Stimulated activated CD8-positive, alpha-beta memory T cell treated with anti-CD3 and anti-CD28 coated beads, Interleukin-4, amount 100 ng/mL, for 48 hours (primary cell): ENCODE results near the gene TFAP2E.

Source experiments
- DNase-seq: peaks from one replicate; pipeline ENCODE4 v3.0.0-alpha.2; 2020

TFAP2E gene

DNA sequence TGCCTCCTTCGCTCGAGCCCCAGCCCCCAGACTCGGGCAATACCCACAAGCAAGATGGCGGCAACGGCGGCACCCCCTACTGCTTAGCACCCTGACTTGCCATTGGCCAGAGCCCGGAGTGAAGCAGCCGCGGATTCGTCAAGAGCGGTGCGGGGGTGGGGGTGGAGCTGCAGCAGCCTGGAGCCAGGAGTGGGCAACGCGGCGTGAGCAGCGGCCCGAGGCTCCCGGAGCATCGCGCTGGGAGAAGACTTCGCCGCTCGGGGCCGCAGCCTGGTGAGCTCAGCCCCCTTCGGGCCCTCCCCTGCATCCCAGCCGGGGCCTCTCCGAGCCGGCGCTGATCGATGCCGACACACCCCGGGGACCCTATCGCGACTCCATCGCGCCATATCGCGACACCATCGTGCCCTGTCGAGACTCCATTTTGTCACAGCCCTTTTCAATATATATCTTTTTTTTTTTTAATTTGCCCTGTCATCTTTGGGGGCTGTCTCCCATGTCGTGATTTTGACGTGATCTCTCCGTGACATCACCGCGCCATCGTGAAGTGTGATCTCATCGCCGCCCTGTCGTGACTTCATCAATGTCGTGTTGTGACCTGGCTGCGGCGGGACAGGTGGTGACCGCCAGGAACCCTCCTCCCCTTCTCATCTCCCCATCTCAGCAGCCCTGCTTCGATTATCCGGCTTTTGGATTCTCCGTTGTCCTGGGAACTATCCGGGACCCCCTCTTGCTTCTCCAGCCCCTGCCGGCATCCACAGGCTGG is 15.3 kb upstream of the TFAP2E start, which contains the start of gene NCDN:
TSS of gene NCDN (plus strand) at position 189 of the 763 bp plus-strand sequence. CDS start at position 581, 392 bp downstream.
- DNase-seq = peak; percentile 97

DNA sequence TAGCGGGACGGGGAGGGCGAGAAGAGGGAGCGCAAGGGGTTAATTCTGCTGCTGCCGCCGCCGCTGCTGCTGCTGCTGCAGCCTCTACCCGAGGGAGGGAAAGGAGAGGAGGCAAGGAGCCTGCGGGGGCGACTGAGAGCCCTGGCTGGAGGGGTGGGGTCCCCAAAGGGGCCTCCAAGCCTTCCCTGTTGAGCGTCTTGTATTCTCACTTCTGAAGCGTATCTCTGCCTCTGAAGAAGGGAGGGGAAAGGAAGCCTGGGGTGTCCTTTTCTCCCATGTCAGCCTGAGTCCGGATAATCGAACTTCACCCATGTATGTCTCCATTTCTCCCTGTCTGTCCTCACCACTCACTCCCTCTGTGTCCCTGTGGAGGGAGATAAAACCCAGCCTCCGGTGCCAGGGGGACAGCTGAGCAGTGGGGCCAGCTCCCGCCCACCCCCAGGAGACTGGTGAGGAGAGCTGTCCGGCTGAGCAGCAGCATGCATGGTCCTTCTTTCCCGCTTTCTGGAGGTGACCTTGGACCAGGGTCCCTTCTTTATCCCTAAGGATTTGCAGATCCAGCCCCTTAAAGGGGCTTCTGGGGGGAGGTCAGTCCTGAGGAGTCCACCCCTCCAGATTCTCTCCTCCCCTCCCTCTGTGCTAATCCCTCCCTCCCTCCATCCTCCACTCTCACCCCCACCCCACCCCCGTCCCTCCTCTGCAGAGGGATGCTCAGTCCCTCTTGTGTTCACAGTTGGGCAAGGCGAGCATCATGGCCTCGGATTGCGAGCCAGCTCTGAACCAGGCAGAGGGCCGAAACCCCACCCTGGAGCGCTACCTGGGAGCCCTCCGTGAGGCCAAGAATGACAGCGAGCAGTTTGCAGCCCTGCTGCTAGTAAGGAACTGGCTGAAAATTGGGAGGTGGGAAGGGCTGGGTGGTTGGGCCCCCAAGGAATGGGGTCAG is 14.5 kb upstream of the TFAP2E start:
- no peak for DNase-seq

DNA sequence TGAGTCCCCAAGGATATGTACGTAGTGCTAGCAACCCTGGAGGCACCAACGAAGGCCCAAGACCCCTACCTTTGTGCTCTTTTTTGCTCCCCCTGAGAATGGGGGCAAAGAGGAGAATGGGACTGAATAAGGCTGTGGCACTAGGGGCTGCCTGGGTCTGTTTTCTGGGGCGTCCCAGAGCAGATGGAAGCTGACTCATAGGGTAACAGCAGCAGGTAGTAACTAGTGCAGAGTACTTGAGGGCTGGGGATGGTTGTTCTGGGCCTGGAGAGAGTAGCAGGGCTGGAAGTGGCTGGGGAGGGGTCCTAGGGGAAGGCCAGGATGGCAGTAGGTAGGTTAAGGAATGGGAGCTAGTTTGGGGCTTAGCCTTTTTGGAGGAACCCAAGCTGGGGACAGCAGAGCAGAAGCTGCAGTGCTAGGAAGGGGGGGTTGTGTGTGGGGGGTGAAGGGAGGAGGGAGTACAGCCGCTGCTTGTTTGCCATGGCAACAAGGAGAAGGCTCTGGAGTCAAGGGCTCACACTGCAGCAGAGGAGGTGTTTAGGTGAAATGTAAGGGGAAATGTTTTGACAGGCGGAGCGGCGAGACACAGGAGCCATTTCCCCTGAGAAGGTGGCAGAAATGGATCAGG is 13.7 kb upstream of the TFAP2E start:
- DNase-seq = no peak

DNA sequence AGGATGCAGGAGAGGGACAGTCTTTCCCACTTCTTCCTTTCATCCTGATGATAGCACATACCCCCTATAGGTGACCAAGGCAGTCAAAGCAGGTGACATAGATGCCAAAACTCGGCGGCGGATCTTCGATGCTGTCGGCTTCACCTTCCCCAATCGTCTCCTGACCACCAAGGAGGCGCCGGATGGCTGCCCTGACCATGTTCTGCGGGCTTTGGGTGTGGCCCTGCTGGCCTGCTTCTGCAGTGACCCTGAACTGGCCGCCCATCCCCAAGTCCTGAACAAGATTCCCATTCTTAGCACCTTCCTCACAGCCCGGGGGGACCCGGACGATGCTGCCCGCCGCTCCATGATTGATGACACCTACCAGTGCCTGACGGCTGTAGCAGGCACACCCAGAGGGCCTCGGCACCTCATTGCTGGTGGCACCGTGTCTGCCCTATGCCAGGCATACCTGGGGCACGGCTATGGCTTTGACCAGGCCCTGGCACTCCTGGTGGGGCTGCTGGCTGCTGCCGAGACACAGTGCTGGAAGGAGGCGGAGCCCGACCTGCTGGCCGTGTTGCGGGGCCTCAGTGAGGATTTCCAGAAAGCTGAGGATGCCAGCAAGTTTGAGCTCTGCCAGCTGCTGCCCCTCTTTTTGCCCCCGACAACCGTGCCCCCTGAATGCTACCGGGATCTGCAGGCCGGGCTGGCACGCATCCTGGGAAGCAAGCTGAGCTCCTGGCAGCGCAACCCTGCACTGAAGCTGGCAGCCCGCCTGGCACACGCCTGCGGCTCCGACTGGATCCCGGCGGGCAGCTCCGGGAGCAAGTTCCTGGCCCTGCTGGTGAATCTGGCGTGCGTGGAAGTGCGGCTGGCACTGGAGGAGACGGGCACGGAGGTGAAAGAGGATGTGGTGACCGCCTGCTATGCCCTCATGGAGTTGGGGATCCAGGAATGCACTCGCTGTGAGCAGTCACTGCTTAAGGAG is 12.6 kb upstream of the TFAP2E start:
- DNase-seq = no peak

DNA sequence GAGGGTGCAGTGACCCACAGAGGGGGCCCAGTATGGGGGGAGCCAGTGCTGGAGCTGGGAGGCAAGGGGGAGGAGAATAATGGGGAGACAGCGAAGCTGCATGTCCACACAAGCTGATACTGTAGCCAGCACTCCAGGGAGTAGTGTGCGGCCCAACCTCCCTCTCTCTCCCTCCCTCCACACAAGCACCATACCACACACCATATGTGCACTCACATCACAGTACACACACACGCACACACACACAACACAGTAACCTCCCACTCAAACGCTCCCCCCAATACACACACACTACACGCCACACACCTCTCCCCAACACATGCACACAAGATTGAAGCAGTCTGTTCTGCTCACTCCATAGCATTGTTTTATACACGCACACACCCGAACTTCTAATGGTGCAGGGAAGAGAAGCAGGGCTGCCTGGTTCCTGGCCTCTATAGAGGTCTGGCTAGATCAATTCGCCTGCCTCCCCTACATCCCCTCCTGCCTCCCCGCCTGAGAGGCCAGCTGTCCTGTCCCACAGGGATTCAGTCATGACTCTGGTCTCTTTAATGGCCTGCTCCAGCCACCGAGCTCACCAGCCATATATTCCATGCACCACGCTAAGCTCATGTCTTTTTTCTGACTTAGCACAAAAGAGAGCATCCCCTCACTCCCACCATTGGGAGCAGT is 11.7 kb upstream of the TFAP2E start:
- no peak for DNase-seq

DNA sequence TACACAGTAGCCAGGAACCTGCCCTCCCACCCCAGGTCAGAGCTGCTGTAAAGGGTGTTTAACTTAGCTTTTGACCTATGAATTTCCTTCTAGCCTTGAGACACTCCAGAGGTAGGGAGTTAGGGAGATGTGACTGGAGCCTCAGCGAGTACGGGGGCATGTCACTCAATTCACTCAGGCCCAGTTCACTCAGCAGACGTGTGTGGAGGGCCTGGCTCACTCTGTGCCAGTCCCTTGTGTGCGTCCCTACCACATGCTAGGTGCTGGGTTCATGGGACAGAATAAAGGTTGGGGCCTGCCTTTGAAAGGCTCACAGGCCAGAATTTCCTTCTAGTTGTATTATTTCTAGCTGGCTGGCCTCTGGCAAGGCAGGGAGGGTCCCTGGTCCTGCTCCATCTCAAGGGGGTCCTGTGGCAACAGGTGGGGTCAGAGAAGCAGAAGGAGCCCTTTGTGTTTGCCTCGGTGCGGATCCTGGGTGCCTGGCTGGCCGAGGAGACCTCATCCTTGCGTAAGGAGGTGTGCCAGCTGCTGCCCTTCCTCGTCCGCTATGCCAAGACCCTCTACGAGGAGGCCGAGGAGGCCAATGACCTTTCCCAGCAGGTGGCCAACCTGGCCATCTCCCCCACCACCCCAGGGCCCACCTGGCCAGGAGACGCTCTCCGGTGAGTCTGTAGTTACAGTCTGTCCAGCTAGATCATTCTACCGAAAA is 11.0 kb upstream of the TFAP2E start:
- no peak for DNase-seq

DNA sequence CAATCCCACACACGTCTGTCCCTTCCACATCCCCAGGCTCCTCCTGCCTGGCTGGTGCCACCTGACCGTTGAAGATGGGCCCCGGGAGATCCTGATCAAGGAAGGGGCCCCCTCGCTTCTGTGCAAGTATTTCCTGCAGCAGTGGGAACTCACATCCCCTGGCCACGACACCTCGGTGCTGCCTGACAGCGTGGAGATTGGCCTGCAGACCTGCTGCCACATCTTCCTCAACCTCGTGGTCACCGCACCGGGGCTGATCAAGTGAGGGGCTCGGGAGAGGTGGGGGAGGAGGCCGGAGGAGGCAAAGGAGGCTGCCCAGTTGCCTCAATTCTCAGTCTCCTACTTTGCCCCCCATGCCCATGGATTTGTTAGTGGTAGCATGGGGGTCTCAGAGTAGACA is 9.9 kb upstream of the TFAP2E start:
- DNase-seq = peak; percentile 20

DNA sequence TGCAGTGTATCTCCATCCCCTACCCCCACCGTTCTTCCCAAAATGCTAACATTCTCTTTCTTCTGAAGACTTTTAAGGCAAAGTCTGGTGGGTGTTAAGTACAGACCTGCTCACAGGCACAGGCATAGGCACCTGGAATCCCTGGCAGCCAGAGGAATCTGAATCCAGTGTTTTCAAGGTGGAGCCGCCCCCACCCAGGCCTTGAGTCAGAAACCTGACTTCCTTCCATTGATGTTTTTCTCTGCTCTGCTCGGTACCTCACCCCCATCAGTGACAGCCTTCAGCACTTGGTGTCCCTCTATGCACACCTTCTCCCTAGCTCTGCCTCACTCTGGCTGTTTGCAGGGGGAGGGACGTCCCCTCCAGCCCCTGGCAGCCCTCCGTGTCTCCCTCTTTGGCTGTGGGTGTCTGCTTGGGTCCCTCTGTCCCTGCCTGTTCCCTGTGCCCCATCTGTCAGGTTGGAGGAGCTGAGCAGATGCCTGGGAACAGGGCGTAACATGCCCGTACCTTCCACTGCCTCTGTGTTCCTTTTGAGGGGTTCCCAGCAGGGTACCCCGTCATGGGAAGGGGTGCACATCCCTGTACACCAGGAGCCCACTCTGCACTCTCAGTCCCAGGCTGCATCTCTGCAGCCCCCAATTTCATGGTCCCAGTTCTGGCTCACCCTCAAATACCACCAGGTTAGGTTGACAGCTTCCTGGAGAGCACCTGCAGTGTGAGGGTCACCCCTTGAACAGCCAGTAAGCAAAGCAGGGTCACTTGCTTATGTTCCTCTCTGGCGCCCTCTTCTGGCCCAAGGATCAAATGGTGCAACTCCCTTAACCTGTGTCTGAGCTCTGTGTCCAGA is 8.9 kb upstream of the TFAP2E start:
- peak; percentile 92 for DNase-seq

DNA sequence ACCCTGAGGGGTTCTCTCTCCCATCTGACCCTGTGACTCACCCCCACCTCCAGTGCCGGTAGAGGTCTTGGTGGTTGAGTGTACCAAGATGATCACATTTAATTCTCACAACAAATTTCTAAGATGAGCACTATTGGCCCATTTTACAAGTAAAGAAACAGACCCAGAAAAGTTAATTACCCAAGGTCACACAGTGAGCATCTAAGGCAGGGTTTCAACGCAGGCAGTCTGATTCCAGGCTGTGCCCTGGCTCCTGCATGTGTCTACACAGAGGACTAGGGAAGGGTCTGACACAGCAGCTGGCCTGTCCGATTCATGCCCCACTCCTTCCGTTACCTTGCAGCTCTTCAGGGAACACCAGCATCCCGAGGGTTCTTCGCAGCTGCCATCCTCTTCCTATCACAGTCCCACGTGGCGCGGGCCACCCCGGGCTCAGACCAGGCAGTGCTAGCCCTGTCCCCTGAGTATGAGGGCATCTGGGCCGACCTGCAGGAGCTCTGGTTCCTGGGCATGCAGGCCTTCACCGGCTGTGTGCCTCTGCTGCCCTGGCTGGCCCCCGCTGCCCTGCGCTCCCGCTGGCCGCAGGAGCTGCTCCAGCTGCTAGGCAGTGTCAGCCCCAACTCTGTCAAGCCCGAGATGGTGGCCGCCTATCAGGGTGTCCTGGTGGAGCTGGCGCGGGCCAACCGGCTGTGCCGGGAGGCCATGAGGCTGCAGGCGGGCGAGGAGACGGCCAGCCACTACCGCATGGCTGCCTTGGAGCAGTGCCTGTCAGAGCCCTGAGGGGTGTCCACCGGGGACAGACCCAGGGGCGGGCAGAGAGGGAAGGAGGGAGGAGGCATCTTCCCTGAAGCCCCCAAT is 8.0 kb upstream of the TFAP2E start:
- DNase-seq = no peak

DNA sequence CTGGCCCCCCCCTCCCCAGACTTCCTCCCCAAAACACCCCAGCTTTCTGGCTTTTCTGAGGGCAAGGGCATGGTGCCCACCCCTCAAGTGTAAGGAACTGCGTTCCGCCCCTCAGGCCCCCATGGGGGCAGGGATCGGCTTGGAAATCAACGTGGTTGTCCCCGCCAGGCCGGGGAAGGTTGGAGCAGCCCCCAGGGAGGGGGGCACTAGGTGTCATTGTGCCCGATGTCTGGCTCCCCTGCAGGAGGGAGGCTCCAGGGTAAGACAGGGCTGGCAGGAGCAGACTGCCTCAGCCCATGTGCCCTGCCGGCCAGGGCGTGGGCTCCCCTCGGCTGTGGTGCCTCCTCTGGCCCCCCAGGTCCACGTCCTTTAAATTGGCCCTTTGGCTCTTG is 7.4 kb upstream of the TFAP2E start:
- no peak for DNase-seq

DNA sequence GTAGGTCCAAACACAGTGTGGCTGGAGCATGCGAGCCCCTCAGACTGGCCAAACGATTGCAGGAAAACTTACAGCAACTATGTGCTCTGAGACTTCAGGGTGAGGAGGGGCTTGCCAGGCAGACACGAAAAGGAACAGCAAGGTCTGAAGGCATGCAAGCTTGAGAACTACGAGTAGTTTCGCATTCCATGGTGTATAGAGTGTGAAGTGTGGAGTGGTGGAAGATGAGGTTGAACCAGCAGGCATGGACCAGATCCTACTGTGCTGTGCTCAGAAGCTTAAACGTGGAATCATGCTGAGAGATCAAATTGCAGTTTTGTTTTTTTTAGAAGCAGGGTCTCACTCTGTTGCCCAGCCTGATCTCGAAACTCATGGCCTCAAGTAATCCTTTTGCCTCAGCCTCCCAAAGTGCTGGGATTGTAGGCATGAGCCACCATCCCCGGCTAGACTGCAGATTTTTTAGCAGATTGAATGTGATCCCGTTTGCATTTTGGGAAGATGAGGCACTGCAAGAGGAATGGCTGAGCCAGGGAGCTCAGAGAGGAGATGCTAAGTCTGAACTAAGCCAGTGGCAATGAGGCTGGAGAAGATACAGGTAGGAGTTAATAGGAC is 5.1 kb upstream of the TFAP2E start:
- DNase-seq = no peak

DNA sequence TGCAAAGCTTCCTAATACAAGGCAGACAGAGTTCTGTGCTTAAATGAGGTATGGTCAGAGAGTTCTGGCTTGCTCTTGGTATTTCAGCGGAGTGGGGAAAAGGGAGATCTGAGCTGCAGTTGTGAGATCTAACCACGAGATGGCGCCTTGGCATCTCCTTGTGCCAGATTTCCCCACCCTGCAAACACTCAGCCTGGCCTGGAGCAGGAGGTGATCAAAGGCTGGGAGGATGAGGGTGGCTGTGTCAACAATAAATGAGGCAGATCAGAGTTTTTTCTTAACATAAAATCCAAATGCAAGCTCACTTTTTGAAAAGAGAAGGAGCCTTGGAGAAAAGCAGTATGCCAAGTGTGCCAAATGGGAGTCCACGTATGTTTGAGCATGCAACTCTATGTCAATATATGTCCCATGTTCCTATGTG is 4.1 kb upstream of the TFAP2E start:
- peak; percentile 82 for DNase-seq

DNA sequence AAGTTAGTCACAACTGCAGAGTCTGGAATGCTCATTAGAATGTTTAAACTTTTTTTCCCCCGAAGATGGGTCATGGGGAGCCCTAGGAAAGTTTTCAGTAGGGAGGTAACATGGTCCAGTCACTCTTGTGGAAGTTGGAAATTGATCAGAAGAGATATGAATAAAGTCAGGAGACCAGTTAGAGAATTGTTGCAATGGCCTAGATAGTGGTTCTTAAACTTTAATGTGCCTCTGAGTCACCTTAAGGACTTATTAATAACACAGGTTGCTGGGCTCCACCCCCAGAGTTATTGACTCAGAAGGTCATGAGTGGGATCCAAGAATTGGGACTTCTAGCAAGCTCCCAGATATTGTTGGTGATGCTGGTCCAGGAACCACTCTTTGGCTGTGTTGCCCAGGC is 3.2 kb upstream of the TFAP2E start:
- DNase-seq = no peak

DNA sequence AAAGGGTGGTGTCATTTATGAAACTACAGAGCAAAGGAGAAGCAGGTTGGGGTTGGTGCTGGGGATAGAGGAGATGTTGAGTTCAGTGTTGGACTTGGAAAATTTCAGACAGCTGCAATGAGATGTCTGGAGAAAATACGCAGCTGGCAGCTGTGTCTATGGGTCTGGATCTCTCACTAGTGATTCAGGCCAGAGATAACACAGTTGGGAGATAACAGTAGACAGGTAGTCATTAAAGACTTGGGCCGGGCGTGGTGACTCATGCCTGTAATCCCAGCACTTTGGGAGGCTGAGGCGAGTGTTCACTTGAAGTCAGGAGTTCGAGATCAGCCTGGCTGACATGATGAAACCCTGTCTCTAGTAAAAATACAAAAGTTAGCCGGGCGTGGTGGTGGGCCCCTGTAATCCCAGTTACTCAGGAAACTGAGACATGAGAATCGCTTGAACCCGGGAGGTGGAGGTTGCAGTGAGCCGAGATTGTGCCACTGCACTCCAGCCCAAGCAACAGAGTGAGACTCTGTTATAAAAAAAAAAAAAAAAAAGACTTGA is 2.5 kb upstream of the TFAP2E start:
- no peak for DNase-seq

DNA sequence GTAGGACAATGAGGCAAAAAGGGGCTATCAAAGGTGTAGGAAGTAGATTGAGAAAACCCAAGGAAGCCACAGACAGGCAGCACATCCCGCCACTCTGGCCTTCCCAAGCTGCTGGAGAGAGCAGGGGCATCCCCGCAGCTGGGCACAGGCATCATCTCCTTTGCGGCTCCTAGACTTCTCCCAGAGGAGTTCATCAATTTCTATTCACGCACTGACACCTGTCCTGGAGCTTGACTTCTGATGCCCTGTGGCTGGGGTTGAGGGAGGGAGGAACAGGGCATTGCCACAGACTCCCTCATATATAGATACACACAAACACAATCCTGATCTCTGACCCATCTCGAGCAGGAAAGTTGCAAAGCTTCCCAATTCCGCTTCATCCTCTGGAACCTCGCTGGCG is 1.9 kb upstream of the TFAP2E start:
- no peak for DNase-seq

DNA sequence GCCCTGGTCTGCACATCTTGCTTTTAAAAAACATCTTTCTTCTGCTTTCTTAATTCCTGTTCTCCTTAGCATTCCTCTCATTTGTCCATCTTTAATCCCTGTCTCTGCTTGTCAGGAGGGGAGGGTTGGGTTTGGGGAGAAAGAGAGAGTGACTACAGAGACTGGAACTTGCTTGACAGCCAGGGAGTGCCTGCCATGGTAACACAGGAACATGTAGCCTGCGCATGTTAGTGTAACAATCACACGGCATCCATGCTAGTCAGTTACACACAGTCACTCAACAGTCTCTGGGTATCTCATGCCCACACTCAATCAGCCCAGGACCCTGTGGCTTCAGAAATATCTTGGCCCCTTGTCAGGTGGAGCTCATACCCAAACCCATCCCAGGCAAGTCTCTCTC is 818 bp upstream of the TFAP2E start:
- no peak for DNase-seq

DNA sequence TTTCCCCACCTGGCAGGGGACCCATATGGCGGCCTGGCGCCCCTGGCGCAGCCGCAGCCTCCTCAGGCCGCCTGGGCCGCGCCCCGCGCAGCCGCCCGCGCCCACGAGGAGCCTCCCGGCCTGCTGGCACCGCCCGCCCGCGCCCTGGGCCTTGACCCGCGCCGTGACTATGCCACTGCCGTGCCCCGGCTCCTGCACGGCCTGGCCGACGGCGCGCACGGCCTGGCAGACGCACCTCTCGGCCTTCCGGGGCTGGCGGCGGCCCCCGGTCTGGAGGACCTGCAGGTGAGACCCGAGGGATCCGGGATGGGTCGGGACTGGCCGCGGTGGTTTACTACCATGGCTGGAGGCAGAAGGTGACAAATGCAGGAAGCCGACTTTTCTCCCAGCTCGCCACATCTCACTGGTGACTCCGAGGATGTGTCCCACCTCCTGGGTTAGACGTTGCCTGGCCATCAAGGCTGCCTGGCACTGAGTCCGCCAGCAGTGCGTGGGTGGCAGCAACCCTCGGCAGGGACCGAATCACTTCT is 1.1 kb downstream of the TFAP2E start:
- no peak for DNase-seq
